NCI-H1930 (cell line): ENCODE data around the gene TRAFD1.

ENCODE experiments used
- DNase-seq, 2 experiments: peaks; one replicate each; lab custom pipeline; 2025; lab: John Stamatoyannopoulos, UW

Gene TRAFD1

DNA sequence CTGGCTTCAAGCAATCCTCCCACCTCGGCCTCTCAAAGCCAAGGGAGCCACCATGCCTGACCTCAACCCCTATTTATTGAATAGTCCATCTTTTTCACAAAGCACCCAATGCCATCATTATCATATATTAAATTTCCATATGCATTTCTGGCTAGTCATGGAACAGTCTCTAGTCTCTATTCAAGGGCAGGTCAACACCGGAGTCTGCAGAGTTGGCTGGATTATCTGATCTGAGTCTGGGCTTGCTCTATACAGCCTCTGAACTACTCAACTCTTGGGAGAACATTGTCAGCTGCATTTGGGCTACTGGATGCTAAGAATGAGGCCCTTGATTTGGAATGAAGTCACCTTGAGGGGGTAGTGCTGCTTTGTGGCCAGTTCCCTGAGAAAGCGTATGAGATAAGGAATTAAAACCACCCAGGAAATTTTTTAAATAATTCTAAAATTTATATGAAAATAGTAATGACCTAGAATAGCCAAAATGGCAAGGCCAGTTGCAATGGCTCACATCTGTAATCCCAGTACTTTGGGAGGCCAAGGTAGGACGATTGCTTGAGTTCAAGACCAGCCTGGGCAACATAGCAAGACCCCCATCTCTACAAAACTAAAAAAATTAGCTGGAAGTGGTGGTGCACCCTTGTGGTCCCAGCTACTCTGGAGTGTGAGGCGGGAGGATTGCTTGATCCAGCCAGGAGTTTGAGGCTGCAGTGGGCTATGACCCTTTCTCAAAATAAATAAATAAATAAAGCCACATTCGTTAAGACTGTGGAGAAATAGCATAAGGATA lies 9.9 kb upstream of the TRAFD1 start:
- no peak for DNase-seq

DNA sequence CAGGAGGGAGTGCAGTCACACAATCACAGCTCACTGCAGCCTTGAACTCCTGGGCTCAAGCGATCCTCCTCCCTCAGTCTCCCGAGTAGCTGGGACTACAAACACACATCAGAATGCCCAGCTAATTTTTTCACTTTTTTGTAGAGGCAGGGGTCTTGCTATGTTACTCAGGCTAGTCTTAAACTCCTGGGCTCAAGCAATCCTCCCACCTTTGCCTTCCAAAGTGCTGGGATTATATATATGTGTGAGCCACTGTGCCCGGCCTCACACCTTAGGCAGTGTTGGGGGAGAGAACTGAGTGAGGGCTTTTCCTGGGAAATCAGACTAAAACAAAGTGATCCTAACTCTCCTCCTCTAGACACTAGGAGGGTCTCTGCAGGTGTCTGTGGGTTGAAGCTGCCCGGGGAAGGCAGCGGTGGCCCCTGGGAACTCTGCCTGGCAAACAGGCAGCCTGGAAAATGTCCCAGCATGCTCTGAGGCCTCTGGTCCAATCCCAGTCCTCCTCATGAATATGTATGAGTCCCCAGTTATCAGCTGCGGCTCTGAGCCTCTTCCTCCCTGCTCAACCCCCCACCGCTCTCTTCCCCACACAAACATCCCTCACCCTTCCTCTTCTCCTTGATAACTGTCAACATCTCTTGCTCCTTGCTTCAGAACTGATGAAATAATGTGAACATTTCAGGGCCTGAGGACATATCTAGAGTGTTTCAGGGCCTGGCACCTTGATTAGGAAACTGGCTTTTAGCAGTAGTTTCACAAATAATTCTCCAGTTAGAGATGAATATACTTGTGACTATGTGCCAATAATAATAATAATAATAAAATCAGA lies 8.9 kb upstream of the TRAFD1 start:
- no peak for DNase-seq

DNA sequence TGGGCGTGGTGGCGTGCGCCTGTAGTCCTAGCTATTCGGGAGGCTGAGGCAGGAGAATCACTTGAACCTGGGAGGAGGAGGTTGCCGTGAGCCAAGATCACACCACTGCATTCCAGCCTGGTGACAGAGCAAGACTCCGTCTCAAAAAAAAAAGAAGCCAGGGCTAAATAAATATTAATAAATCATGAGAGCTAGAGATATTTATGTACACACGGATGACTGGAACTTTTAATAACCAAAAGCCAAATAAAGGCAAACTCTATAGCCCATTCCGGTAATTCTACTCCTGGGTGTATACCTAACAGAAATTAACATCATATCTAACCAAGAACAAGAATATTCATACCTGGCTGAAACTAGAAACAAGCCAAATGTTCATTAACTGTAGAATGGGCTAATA lies 7.7 kb upstream of the TRAFD1 start:
- DNase-seq, result no peak

DNA sequence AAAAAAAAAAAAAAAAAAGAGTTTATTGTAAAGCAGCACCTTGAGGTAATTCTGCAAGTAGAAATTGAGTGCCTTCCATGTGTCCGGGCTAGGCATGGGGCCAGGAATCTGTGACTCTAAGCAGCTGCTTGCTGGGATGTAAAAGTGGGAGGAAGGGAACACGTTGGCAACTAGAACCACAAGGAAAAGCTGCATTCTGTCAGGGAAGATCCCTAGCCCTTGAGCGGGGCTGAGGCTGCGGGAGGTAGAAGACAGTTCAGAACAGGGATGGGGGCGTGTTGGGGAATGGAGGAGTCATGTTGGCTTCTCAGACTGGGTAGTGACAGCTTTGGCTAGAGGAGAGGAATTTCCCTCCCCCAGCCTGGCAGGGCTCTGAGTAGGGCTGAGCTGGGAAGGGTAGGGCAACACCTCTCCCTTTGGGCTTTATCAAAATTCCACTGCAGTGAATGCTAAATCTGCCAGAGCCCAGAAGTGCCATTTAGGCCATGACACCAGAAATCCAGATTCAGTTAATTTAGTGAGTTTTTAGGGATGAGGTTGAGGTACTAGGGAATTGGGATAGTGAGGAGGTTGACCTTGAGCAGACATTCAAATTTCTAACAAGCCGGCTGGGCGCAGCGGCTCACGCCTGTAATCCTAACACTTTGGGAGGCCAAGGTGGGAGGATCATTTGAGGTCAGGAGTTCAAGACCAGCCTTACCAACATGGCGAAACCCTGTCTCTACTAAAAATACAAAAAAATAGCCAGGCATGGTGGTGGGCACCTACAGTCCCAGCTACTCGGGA lies 3.4 kb upstream of the TRAFD1 start:
- no peak for DNase-seq

DNA sequence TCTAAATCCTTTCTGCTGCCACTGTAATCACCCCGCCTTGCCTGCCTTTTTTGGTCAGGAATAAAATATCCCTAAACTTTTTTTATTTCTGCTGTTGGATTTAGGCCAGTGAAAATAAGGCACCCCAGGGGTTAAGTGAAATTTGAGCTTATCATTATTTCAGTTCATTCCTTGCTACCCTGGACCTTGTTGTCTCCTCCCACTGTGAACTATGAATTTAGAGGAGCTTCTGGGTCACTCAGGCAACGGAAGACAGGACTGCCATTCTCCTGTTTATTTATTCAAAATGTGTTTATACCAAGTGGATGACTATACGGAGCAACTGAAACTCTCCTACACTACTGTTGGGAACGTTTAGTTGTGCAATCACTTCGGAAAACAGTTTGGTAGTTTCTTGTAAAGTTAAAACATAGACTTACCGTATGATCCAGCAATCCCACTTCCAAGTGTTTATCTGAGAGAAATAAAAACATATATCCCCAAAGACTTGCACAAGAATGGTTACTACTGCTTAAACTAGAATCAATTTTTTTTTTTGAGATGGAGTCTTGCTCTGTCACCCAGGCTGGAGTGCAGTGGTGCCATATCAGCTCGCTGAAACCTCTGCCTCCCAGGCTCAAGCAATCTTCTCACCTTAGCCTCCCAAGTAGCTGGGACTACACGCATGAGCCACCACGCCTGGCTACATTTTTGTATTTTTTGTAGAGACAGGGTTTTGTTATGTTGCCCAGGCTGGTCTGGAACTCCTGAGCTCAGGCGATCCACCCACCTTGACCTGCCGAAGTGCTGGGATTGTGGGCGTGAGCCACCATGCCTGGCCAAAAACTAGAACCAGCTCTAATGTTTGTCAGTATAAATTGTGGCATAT lies 2.3 kb upstream of the TRAFD1 start:
- DNase-seq, result no peak

DNA sequence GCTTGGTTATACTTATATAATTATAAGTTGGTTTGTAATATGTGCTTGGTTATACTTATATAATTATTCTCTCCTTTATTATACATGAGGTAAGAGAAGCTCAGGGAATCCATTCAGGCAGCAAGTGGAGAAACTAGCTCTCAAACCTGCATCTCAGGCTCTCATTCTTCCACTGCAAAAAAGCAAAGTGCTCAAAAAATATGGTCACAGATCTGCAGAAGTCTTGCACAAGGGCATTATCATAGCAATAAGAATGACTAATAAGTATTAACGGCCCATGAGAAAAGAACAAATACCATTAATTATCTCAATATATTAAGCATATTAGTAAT lies 476 bp upstream of the TRAFD1 start:
- DNase-seq, result no peak

DNA sequence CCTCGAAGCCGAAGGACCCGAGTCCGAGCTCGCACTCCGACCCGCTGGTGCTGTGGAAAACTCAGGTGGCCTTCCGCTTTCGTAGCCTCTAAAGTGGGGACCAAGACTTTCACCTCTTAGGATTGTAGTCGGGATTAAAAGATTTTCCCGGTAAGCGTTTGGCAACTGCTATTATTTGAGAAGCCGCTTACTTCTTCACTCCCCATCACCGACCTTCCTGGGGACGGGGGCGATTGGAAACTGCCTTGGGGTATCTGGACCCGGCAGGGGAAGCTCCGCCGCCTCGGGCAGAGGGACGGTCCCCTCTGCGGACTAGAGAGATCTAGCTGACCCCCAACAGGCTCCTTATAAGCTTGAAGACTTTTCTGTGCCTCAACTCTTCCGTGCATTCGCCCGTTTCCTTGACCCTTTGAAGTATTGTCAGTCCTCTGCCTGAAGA lies 659 bp downstream of the TRAFD1 start:
- DNase-seq, result no peak

DNA sequence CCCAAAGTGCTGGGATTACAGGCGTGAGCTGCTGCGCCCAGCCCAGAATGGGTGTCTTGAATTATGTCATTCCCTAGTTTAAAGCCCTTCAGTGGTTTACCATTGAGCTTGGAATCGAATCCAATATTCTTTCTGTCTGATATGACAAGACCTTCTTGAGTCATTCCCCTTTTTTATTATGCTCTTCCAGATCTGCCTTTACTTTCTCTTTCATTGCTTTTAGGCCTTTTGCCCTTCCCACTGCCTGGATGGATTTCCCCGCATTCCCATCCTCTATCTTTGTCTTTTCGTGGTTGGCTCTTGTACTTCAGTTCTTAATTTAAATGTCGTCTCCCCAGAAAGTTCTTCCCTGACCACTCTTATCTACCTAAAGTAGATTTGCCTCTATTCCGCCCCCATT lies 1.6 kb downstream of the TRAFD1 start:
- DNase-seq, result no peak

DNA sequence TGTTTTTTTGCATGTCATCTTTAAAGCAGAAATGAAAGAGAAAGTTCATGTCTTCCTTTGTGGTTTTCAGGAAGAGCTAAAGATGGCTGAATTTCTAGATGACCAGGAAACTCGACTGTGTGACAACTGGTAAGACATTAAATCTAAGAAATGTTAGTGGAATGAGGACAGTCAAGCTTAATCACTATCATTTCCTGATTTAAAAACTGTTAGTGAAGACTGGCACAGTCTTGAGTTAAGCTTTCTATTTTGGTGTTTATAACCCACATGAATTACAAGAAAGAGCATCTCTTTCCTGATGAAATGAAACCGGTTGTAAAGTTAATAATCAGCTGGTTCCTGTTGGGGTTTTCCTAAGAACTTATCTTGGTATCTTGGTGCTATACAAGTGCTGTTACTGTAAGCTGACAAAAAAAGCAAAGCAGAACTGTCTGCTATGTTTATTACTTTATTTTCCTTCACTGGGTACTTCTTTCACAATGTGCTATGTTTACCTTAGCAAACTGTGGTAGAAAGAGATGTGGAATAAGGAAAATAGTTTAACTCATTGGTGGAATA lies 5.2 kb downstream of the TRAFD1 start:
- DNase-seq, result no peak

DNA sequence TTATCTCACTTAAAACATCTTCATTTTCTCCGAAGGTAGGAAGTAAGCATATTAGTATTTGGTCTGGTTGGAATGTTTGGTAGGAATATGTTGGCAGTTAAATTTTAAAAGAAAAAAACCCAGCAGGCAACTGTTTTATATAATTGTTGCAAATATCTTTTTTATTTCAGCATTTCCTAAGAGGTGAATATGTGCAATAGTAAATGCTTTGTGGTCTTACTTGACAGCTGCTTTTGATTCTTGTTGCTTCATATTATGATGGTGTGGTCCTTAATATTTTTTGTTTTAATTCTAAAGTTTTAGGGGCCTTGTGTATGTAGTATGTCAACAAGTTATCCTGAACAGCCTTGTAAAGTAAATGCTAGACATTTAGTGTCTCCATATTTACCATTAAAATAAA lies 6.3 kb downstream of the TRAFD1 start:
- DNase-seq, result no peak

DNA sequence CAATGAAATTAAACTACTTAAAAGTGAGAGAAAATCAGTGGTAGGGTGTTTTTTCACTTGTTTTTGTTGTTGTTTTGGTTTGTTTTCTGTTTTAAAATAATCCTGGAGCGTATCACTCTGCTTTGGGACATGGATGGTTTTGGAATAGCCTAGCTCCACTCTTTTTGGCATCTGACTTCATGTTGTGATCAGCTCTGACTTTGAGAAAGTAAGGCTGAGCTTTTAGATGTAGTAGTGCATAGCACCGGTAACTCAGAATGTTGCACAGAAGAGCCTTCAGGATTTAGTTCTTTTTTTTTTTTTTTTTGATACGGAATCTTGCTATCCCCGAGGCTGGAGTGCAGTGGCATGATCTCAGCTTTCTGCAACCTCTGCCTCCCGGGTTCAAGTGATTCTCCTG lies 8.1 kb downstream of the TRAFD1 start:
- no peak for DNase-seq

DNA sequence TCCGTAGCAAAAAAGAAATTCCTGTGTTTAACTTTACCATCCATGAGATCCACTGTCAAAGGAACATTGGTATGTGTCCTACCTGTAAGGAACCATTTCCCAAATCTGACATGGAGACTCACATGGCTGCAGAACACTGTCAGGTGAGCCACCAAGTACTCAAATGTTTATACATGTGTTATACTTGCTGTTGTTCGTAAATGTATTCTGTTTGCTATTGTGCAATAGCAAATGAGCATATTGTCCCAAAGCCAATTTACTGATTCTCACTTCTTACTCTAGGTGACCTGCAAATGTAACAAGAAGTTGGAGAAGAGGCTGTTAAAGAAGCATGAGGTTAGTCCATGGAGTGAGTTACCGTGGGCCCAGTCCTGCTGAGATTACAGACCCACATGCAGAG lies 9.4 kb downstream of the TRAFD1 start:
- DNase-seq, result no peak

DNA sequence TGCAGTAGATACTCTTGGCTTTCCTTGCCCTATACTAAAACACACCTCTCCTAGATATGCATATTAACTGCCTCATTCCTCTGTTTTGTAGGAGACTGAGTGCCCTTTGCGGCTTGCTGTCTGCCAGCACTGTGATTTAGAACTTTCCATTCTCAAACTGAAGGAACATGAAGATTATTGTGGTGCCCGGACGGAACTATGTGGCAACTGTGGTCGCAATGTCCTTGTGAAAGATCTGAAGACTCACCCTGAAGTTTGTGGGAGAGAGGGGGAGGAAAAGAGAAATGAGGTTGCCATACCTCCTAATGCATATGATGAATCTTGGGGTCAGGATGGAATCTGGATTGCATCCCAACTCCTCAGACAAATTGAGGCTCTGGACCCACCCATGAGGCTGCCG lies 15.4 kb downstream of the TRAFD1 start:
- no peak for DNase-seq

DNA sequence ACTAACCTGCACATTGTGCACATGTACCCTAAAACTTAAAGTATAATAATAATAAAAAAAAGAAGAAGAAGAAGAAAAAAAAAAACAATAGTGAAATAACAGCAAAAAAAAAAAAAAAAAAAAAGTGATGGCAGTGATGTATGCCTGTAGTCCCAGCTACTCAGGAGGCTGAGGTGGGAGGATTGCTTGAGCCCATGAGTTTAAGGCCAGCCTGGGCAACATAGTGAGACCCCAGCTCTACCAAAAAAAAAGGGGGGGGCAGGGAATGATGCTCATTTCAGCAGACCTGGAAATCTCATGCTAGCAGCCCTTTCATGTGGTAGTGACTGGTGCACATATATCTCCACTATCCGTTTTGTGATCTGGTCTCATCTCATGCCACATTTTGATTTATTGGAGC lies 20.8 kb downstream of the TRAFD1 start:
- no peak for DNase-seq

DNA sequence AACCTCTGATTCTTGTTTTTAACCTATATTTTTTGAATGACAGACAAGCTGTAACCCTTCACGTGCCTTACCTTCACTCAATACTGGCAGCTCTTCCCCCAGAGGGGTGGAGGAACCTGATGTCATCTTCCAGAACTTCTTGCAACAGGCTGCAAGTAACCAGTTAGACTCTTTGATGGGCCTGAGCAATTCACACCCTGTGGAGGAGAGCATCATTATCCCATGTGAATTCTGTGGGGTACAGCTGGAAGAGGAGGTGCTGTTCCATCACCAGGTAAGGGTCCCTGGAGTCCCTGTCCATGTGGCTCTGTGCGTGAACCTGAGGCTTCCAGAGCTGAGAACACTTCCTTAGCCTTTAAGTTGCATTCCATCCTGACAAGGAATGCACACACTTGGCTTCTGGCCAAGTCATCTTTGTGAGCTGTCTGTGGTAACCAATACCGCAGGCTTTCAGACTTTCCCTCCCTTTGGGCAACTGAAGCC lies 22.7 kb downstream of the TRAFD1 start:
- no peak for DNase-seq

DNA sequence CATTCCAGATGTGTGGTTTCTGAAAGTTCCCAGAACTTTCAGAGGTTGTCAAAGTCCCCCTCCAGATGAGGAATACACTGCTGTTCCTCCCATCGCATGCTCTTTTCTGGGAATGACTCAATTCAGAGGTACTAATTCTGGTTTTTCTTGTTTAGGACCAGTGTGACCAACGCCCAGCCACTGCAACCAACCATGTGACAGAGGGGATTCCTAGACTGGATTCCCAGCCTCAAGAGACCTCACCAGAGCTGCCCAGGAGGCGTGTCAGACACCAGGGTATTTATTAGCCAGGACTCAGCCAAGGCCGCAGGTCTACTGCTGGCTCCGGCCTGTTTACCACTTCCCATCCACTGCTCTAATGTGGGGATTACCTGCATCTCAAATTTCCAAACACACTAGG lies 24.2 kb downstream of the TRAFD1 start:
- DNase-seq, result no peak

DNA sequence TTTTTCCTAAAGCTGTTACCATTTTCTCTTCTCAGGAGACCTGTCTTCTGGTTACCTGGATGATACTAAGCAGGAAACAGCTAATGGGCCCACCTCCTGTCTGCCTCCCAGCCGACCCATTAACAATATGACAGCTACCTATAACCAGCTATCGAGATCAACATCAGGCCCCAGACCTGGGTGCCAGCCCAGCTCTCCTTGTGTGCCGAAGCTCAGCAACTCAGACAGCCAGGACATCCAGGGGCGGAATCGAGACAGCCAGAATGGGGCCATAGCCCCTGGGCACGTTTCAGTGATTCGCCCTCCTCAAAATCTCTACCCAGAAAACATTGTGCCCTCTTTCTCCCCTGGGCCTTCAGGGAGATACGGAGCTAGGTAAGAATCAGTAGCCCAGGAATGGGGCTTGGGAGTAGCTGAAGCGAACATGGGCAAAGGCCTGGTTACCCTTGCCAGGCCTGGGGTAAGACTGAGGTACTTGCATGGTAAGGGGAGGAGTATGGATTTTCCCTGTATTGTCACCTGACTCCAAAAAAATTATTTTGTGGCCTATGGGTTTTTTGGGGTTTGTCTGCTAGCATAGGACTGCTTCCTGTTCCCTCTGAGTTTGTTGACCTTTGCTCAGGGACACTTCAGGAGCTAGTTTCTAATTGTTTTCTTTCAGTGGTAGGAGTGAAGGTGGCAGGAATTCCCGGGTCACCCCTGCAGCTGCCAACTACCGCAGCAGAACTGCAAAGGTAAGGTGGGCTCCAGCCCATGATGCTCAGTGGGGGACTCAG lies 26.6 kb downstream of the TRAFD1 start:
- DNase-seq, result no peak

DNA sequence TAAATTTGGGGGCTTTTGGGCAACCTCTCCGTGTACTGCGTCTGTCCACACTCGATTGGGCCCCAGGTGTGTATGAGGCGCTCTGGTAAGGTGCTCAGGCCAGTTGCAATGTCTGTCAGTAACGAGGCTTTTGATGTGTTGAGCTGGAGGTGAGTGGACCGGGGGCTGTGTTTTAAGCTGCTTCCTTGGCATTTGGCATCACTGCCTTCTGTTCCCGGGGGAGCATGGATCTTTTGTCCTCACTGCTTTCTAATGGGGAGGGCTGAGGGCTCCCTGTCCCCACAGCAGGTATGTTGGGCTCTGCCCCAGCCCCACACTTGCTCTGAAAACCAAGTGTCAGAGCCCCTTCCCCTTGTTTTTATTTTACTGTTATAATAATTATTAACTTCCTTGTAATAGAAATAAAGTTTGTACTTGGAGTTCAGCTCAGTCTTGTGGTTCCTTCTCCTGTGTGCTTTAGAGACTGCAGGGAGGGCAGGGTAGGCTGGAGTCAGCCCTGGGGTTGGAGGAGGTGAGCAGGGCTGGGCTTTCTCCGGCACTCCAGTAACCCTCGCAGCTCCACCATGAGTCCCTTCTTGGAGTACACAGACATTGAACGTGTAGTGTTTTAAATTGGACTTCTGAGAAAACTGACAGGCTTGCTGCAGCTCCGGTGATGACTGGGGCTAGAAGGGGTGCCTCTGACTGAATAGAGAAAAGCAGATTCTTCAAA lies 28.0 kb downstream of the TRAFD1 start:
- no peak for DNase-seq

DNA sequence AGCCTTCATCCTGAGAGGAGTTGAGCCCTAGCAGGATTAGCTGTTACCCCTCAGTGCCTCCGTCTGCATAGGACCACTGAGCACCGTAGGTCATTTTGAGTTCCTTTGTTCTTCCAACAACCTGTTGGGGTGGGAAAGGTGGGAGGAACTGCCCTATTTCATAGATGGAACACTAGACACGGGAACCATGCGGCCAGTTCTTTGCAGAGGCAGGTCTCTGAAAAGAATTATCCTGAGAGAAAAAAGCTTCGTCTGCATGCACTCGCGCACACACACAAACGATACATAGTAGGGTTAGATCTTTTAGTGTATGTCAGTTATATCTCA lies 28.5 kb downstream of the TRAFD1 start:
- DNase-seq, result no peak
